Mucosa of rectum (tissue), 2 donors: ENCODE data around the gene MYCT1.

Experiments
- H3K27ac ChIP-seq, 2 donors: one replicate each; pipeline ENCODE4 v1.7.0; 2013; ENCODE audit warnings: inconsistent platforms in 2 of 2, low read depth in 2 of 2, low read length in 2 of 2
- H3K27me3 ChIP-seq, 2 donors: one replicate each; pipeline ENCODE4 v1.7.0; 2013; ENCODE audit warnings: low read length in 2 of 2; ENCODE audit not compliant: control insufficient read depth in 2 of 2, insufficient read depth in 2 of 2
- H3K36me3 ChIP-seq, 2 donors: one replicate each; pipeline ENCODE4 v1.7.0; 2013; ENCODE audit warnings: low read length in 2 of 2; ENCODE audit not compliant: control insufficient read depth in 2 of 2, insufficient read depth in 2 of 2
- H3K4me1 ChIP-seq, 2 donors: one replicate each; pipeline ENCODE4 v1.7.0; 2013; ENCODE audit warnings: low read length in 2 of 2, mild to moderate bottlenecking in 1 of 2; ENCODE audit not compliant: control insufficient read depth in 2 of 2, insufficient read depth in 2 of 2
- H3K4me3 ChIP-seq, 2 donors: one replicate each; pipeline ENCODE4 v1.7.0; 2013; ENCODE audit warnings: low read length in 2 of 2
- H3K9ac ChIP-seq, 2 donors: one replicate each; pipeline ENCODE4 v1.7.0; 2013; ENCODE audit warnings: low read length in 2 of 2, low read depth in 1 of 2, mild to moderate bottlenecking in 1 of 2
- H3K9me3 ChIP-seq, 2 donors: one replicate each; pipeline ENCODE4 v1.7.0; 2013; ENCODE audit warnings: low read length in 2 of 2; ENCODE audit not compliant: control insufficient read depth in 2 of 2
- donor health status: healthy.
- donor health status: Normal muscosa, but diverticular disease.

Gene MYCT1

DNA sequence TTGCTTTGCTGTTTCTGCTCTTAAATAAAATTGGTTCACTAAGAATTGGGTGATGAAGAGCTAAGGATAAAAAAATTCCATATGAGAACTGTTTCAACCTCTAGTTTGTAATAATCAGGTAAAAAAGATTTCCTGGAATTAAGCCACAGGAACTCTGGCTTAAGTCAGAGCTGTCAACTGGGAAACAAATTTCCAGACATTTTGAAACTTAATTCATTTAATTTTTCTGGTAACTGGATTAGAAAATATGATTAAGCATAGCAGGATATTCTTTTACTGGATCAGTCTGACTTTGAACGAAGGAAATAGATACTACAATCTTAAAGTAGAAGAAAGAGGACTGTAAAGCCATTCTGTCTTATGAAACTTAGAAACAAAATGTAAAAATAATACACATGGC, 51.6 kb downstream of the MYCT1 start:
- Histone ChIP-seq H3K27me3 (no peaks in the 10 kb centered on the region), H3K4me1 (no peaks in the 10 kb centered on the region), H3K27ac (no peak overlapping the region), H3K4me3 (no peak overlapping the region), H3K36me3 (no peaks in the 10 kb centered on the region), H3K9ac (no peak overlapping the region), H3K9me3 (no peaks in the 10 kb centered on the region)

DNA sequence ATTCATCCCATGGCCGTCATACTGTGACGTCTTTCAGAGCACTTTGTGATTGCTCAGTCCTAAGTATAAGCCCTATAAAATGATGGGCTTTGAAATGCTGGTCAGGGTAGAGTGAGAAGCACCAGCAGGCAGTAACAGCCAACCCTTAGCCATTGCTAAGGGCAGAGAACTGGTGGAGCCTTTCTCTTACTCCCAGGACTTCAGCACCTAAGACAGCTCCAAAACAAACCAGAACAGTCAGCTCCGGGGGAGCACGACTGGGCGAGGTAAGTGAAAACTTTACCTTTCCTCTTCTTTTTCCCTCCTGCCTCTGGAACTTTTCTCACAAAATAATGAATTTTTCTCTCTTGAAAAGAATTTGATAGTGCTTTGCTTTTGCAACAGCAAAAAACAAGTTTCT, 53.0 kb downstream of the MYCT1 start, which contains the start of gene VIP:
VIP (plus strand) TSS at position 104 of the 400 bp plus-strand sequence. CDS start 1,381 bp downstream, outside the sequence.
- Histone ChIP-seq H3K36me3 (no peaks in the 10 kb centered on the region), H3K4me3 (no peak within 1 kb of the TSS), H3K4me1 (no peaks in the 10 kb centered on the region), H3K27me3 (no peaks in the 10 kb centered on the region), H3K9me3 (no peaks in the 10 kb centered on the region), H3K27ac (no peak within 1 kb of the TSS), H3K9ac (no peak within 1 kb of the TSS)

DNA sequence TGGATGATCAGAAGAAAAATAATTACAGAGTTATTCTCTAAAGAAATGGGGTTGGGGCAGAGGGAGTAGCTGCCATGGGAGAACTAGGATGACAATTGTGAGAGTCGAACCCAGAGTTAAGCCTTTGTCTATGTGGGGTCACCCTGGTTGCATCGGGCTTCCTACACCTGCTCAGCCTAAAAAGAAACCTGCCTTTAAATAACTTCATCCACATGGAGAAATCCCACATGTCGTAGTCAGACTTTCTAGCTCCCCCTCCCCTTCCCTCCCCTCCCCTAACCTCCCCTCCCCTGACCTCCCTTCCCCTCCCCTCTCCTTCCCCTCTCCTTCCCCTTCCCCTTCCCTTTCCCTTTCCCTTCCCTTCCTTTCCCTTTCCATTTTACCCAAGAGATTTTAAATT, 67.6 kb downstream of the MYCT1 start:
- Histone ChIP-seq H3K9ac (no peak overlapping the region), H3K27ac (no peak overlapping the region), H3K27me3 (no peaks in the 10 kb centered on the region), H3K9me3 (no peaks in the 10 kb centered on the region), H3K36me3 (no peaks in the 10 kb centered on the region), H3K4me1 (no peaks in the 10 kb centered on the region), H3K4me3 (no peak overlapping the region)

DNA sequence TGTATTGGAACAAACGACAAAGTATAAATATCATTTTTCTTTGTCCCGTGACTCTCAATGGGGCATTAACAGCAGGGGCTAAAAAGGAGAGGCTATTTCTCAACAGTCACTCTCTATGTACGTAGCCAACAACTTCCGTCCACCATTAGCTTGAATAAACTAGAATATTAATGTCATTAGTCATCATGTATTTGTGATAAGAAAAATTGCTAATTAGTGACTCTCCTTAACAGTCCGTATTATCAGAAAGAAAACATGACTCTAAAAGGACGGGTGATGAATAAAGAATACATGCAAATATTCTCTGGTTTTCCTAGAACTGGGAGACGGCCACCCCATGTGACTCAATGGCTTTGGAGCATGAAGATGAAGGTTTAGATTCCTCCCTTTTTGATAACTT, 71.5 kb downstream of the MYCT1 start:
- Histone ChIP-seq H3K4me3 (no peak overlapping the region), H3K36me3 (no peaks in the 10 kb centered on the region), H3K9me3 (no peaks in the 10 kb centered on the region), H3K27ac (no peak overlapping the region), H3K27me3 (no peaks in the 10 kb centered on the region), H3K9ac (no peak overlapping the region), H3K4me1 (no peaks in the 10 kb centered on the region)

DNA sequence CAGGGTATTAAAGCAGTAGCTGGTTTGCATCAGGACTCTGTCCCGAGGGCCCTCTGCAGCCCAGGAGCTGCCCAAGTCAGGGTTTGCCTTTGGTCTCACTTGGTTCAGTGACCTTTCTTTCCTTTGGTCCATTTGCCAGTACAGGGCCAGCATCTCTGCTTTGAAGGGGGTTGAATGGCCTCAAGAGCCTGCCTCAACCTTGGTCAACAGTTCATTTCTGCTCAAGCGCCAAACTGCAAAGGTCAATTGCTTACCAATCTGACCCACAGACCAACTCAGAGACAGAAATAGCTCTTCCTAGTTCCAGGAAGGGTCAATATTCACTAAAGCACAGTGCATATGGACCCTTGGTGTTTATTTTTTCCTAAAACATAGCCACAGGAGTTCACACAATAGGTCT, 72.3 kb downstream of the MYCT1 start:
- no peak overlapping the region for H3K27ac ChIP-seq
- no peaks in the 10 kb centered on the region for H3K27me3 ChIP-seq
- H3K9me3 ChIP-seq: no peaks in the 10 kb centered on the region
- no peak overlapping the region for H3K4me3 ChIP-seq
- no peaks in the 10 kb centered on the region for H3K4me1 ChIP-seq
- H3K9ac ChIP-seq: no peak overlapping the region
- H3K36me3 ChIP-seq: no peaks in the 10 kb centered on the region

DNA sequence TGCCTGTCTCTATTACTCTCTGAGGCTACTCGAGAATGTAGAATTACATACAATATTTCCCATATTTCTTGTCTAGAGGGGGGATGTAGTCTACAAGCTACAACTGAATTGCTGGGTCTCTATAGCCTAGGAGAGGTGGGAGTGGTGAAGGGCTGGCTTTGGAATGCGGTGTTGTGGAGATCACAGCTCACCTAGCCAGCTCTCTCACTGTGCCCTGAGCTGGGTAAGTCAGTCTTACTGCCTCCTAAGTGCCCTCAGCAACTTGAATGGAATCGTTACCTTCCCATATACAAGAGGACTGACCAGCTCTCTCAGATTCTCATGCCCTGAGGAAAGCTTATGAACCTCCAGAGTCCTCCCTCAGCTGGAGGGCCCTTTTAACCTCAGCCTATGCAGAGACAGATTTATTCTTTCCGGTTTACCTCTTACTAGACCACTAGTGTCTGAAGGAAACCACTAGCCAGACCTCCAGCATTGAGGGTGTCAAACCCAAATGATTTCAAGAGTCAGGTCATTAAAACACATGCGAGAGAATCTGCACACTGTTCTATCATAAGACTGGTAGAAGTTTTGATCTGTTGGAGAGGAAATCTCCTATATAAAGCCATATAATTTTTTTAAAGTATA, 73.5 kb downstream of the MYCT1 start:
- no peak overlapping the region for H3K4me3 ChIP-seq
- H3K27me3 ChIP-seq: no peaks in the 10 kb centered on the region
- no peak overlapping the region for H3K9ac ChIP-seq
- no peaks in the 10 kb centered on the region for H3K4me1 ChIP-seq
- H3K36me3 ChIP-seq: no peaks in the 10 kb centered on the region
- H3K27ac ChIP-seq: no peak overlapping the region
- H3K9me3 ChIP-seq: no peaks in the 10 kb centered on the region
